ENCODE measurements around the gene ALOX5AP. TPM values are rescaled to one million over a fixed set of nuclear protein-coding genes. Genes with fewer than 3 reads are reported as not detected.
"Not testable (repeated sequence)": the region's sequence is repeated elsewhere in the genome, so short reads cannot be mapped to it uniquely, and the experiment has no call there.

ALOX5AP gene
- total RNA-seq, 4 donors from 2014 or later = 14.8 to 48.2 (median 17.2) TPM

DNA sequence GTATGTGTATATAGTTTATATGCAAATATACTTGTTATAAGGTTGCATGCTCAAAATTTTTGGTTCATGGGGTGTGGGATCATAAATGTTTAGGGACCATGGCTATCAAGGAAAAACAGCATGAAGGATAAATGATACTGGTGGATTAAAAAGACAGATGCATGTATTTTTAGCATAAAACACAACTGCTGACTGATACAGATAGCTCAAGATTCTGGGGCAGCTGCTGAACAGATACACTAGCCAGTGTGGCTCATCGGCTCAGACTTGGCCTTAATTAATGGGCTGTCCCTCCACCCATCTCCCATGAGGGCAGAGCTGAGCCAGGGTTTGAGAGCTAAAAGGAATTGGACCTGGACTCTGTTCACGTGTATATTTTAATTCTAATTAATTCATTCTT lies 11.4 kb downstream of the ALOX5AP start:
- Histone ChIP-seq H3K4me1 (peaks cover 6 to 34% (median 18%) of the 10 kb centered on the region in 4 donors), H3K4me3 (no peak overlapping the region), H3K9me3 (no peaks in the 10 kb centered on the region), H3K36me3 (no peaks in the 10 kb centered on the region), H3K27ac (replicated peaks in 1 of 4) (no peak overlapping the region), H3K27me3 (no peaks in the 10 kb centered on the region)
- DNase-seq (ENCODE audit: extremely low spot score) = no peak
- WGBS = 67% methylated on average over 2 of the region's 2 CpGs
- TF ChIP-seq POLR2A (IDR thresholded peaks at IDR 0.05; ENCODE audit: low read depth) (no peak), EP300 (IDR thresholded peaks at IDR 0.05) (no peak), POLR2AphosphoS5 (IDR thresholded peaks at IDR 0.05) (no peak)
- TF ChIP-seq, protein P1, sequence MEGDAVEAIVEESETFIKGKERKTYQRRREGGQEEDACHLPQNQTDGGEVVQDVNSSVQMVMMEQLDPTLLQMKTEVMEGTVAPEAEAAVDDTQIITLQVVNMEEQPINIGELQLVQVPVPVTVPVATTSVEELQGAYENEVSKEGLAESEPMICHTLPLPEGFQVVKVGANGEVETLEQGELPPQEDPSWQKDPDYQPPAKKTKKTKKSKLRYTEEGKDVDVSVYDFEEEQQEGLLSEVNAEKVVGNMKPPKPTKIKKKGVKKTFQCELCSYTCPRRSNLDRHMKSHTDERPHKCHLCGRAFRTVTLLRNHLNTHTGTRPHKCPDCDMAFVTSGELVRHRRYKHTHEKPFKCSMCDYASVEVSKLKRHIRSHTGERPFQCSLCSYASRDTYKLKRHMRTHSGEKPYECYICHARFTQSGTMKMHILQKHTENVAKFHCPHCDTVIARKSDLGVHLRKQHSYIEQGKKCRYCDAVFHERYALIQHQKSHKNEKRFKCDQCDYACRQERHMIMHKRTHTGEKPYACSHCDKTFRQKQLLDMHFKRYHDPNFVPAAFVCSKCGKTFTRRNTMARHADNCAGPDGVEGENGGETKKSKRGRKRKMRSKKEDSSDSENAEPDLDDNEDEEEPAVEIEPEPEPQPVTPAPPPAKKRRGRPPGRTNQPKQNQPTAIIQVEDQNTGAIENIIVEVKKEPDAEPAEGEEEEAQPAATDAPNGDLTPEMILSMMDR (IDR thresholded peaks at IDR 0.05) = no peak
- intact Hi-C loops (cut with DNase I) = no loop called here

DNA sequence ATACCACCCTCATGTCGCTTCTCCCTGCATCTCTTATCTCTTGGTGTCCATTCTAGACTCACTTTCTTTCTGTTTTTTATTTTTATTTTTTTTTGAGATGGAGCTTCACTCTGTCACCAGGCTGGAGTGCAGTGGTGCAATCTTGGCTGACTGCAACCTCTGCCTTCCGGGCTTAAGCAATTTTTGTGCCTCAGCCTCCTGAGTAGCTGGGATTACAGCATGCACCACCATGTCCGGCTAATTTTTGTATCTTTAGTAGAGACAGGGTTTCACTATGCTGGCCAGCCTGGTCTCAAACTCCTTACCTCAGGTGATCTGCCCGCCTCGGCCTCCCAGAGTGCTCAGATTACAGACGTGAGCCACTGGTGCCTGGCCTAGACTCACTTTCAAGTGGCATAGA lies 12.5 kb downstream of the ALOX5AP start:
- 92% methylated on average over 6 of the region's 6 CpGs for WGBS
- DNase-seq (ENCODE audit: extremely low spot score); H3K9me3 ChIP-seq; H3K27me3 ChIP-seq; H3K36me3 ChIP-seq; intact Hi-C loops (cut with DNase I); H3K27ac ChIP-seq (replicated peaks in 1 of 4); H3K4me3 ChIP-seq: not testable (repeated sequence)
- peaks cover 6 to 36% (median 18%) of the 10 kb centered on the region in 4 donors for H3K4me1 ChIP-seq

DNA sequence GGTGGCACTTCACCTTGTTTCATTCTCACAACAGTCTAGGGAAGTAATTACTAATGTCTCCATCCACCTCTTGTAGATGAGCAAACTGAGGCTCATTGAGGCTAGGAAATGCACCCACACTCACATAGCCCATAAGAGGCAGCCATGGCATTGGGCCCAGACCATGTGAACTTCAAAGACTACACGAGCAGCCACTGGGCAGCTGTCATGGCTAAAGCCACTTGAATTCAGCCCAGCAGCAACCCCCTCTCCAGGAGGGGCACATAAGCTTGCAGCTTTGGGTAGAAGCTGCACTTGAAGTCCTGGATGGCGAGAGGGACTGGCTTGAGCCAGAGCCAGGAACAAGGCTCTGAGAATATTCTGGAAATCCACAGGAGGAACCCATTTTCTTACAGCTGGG lies 13.4 kb downstream of the ALOX5AP start:
- Histone ChIP-seq H3K27me3 (no peaks in the 10 kb centered on the region), H3K27ac (replicated peaks in 1 of 4) (no peak overlapping the region), H3K4me3 (no peak overlapping the region), H3K4me1 (peaks cover 6 to 27% (median 9%) of the 10 kb centered on the region in 4 donors), H3K36me3 (no peaks in the 10 kb centered on the region), H3K9me3 (no peaks in the 10 kb centered on the region)
- intact Hi-C loops (cut with DNase I) = no loop called here
- TF ChIP-seq EP300 (IDR thresholded peaks at IDR 0.05) (no peak), POLR2AphosphoS5 (IDR thresholded peaks at IDR 0.05) (no peak), POLR2A (IDR thresholded peaks at IDR 0.05; ENCODE audit: low read depth) (no peak)
- TF ChIP-seq, protein P1 (IDR thresholded peaks at IDR 0.05) = no peak
- 83% methylated on average over 2 of the region's 2 CpGs for WGBS
- no peak for DNase-seq (ENCODE audit: extremely low spot score)

DNA sequence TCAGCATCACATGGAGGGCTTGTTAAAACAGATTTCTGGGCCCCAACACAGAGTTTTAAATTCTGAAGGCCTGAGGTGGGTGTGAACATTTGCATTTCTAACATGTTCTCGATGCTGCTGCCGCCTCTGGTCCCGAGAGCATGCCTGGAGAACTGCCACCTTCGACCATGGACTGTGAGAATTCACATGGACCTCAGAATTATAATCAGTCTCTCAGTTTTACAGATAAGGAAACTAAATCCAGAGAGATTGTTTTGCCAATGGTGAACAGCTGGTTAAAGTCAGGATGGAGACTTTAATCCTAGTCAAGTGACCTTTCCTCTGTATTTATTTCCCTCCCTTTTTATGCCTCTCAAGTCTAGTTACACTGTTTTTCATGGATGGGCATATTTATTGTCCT lies 14.7 kb downstream of the ALOX5AP start:
- intact Hi-C loops (cut with DNase I) = no loop called here

DNA sequence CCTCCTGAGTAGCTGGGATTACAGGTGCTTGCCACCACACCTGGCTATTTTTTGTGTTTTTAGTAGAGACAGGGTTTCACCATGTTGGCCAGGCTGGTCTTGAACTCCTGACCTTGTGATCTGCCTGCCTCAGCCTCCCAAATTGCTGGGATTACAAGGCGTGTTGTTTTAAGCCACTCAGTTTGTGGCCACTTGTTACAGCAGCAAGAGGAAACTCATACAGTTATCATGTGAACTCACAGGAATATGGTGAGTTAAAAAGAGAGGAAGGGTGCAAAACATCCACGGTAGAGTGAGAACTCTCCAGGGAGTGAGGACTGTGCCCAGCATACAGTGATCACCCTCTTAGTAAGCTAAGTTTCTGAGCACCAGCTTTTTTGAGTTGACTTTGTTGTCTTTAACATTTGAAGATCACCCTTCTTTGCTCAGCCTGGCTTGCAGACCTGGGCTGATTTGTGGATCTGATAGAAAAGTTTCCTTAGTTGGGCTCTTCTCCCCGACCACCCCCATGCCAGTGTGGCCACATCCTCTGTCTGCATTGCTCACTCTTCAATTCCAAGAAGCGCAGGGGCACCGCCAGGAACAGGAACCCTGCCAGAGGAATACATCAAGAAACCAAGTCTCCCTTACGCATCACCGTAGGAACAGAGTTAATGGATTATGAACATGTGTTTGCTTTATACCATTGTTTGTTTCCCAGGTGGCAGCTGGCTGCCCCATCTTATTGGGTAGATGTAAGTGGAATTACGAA lies 16.0 kb downstream of the ALOX5AP start:
- Histone ChIP-seq H3K27ac (replicated peaks in 1 of 4) (no peak overlapping the region), H3K27me3 (no peaks in the 10 kb centered on the region), H3K4me3 (no peak overlapping the region), H3K9me3 (no peaks in the 10 kb centered on the region), H3K36me3 (no peaks in the 10 kb centered on the region), H3K4me1 (peaks cover 0 to 11% (median 2%) of the 10 kb centered on the region in 4 donors)
- intact Hi-C loops (cut with DNase I) = no loop called here
- no peak for DNase-seq (ENCODE audit: extremely low spot score)
- no peak for TF ChIP-seq EP300 (IDR thresholded peaks at IDR 0.05)
- TF ChIP-seq, protein P1 (IDR thresholded peaks at IDR 0.05) = no peak
- no peak for TF ChIP-seq POLR2AphosphoS5 (IDR thresholded peaks at IDR 0.05)
- no peak for TF ChIP-seq POLR2A (IDR thresholded peaks at IDR 0.05; ENCODE audit: low read depth)
- 96% methylated on average over 8 of the region's 8 CpGs for WGBS

More for the DNA sequence above, 14.7 kb downstream of the ALOX5AP start:
- peaks cover 0 to 15% (median 3%) of the 10 kb centered on the region in 4 donors for H3K4me1 ChIP-seq
- no peaks in the 10 kb centered on the region for H3K27me3 ChIP-seq
- no peak overlapping the region for H3K27ac ChIP-seq (replicated peaks in 1 of 4)
- H3K9me3 ChIP-seq = no peaks in the 10 kb centered on the region
- no peaks in the 10 kb centered on the region for H3K36me3 ChIP-seq
- TF ChIP-seq, protein P1 (IDR thresholded peaks at IDR 0.05) = no peak
- TF ChIP-seq EP300 (IDR thresholded peaks at IDR 0.05) (no peak), POLR2A (IDR thresholded peaks at IDR 0.05; ENCODE audit: low read depth) (no peak), POLR2AphosphoS5 (IDR thresholded peaks at IDR 0.05) (no peak)
- DNase-seq (ENCODE audit: extremely low spot score) = no peak
- H3K4me3 ChIP-seq = no peak overlapping the region
- WGBS = 93% methylated on average over 4 of the region's 4 CpGs
